Measurements from ENCODE around the gene YIPF2.

Gene YIPF2

DNA sequence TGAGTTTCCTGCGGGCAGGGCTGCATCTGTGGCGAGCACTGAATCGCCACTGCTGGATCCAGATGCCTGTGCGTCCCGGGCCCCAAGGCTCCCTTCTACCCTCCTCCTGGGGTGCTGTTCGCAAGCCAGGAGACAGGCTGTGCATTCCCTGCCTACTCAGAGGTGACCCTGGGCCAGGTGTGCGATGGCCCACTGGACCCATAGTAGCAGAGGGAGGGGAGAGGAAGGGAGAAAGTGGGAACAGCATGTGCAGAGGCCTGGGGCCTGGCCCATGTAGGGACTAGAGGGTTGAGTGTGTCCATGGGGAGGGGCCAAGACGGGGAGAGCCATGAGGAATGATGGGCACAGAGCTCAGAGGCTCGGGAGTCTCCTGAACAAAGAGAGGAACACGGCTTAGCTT lies 29.8 kb downstream of the YIPF2 start:
- H3K4me1 ChIP-seq (ENCODE audit: low read length) = no peaks in the 10 kb centered on the region
- TF ChIP-seq CTCF (IDR thresholded peaks at IDR 0.05; ENCODE audit: low read length) (no peak), EZH2phosphoT487 (IDR thresholded peaks at IDR 0.05; ENCODE audit: low read length) (no peak), EZH2 (optimal IDR thresholded peaks at IDR 0.05; ENCODE audit: low read depth, low read length) (no peak)
- no peak overlapping the region for H2AFZ ChIP-seq (ENCODE audit: low read length)
- H3F3A ChIP-seq (ENCODE audit: insufficient read depth, low read length) = no peaks in the 10 kb centered on the region
- no peak overlapping the region for H3K4me2 ChIP-seq (ENCODE audit: low read depth, low read length)
- peaks cover 64% of the 10 kb centered on the region for H3K79me2 ChIP-seq (ENCODE audit: low read length)
- no peak overlapping the region for H3K9ac ChIP-seq (ENCODE audit: low read length)
- no peaks in the 10 kb centered on the region for H3K36me3 ChIP-seq (replicated peaks; ENCODE audit: insufficient read depth, low read length)
- H3K27me3 ChIP-seq (replicated peaks; ENCODE audit: insufficient read depth, low read length) = no peaks in the 10 kb centered on the region
- no peak for DNase-seq
- H3K4me3 ChIP-seq (ENCODE audit: low read length) = no peak overlapping the region
- no peak overlapping the region for H3K27ac ChIP-seq (ENCODE audit: low read length)
- H3K9me2 ChIP-seq (replicated peaks; ENCODE audit: insufficient read depth, low read length) = no peaks in the 10 kb centered on the region
- H4K20me1 ChIP-seq (ENCODE audit: insufficient read depth, low read length) = no peaks in the 10 kb centered on the region
- H3K9me3 ChIP-seq (replicated peaks; ENCODE audit: insufficient read depth, low read length) = no peaks in the 10 kb centered on the region

DNA sequence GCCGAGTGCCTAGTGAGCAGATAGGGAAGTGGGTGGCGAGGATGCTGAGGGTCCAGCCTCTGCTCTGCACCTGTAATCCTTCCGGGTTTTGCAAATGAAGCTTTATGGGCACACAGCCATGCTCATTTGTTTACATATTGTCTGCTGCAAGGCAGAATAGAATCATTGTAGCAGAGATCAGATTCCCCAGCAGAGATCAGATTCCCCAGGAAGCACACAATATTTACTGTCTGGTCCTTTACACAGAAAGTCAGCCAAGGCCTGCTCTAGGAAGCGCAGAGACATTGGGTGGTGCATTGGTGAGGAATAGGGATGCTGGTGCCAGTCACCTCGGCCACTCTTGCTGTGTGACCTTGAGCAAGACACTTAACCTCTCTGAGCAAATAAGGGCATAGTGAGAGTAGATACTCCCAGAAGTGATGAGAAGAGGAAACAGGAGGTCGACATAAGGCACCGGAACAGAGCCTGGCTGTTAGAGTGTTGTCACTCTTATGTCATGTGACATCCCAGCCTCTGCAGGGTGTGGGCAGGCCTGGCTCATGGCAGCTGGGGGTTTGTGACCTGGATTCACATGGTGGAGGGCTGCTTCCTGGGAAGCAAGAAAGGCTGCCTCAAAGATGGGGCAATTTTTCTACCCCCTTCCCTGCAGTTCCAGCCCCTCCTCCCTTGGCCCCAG lies 31.4 kb downstream of the YIPF2 start:
- TF ChIP-seq EZH2phosphoT487 (IDR thresholded peaks at IDR 0.05; ENCODE audit: low read length) (no peak), CTCF (IDR thresholded peaks at IDR 0.05; ENCODE audit: low read length) (no peak), EZH2 (optimal IDR thresholded peaks at IDR 0.05; ENCODE audit: low read depth, low read length) (no peak)
- no peaks in the 10 kb centered on the region for H3K4me1 ChIP-seq (ENCODE audit: low read length)
- no peak overlapping the region for H3K4me3 ChIP-seq (ENCODE audit: low read length)
- H2AFZ ChIP-seq (ENCODE audit: low read length) = no peak overlapping the region
- no peak overlapping the region for H3K9ac ChIP-seq (ENCODE audit: low read length)
- H4K20me1 ChIP-seq (ENCODE audit: insufficient read depth, low read length) = no peaks in the 10 kb centered on the region
- no peaks in the 10 kb centered on the region for H3K9me3 ChIP-seq (replicated peaks; ENCODE audit: insufficient read depth, low read length)
- peaks cover 59% of the 10 kb centered on the region for H3K79me2 ChIP-seq (ENCODE audit: low read length)
- H3K36me3 ChIP-seq (replicated peaks; ENCODE audit: insufficient read depth, low read length) = no peaks in the 10 kb centered on the region
- no peak overlapping the region for H3K4me2 ChIP-seq (ENCODE audit: low read depth, low read length)
- no peaks in the 10 kb centered on the region for H3K27me3 ChIP-seq (replicated peaks; ENCODE audit: insufficient read depth, low read length)
- DNase-seq = no peak
- no peaks in the 10 kb centered on the region for H3F3A ChIP-seq (ENCODE audit: insufficient read depth, low read length)
- no peak overlapping the region for H3K27ac ChIP-seq (ENCODE audit: low read length)
- no peaks in the 10 kb centered on the region for H3K9me2 ChIP-seq (replicated peaks; ENCODE audit: insufficient read depth, low read length)

- no peak for DNase-seq
- H3K9ac ChIP-seq (ENCODE audit: low read length) = no peak overlapping the region
- no peaks in the 10 kb centered on the region for H3K9me2 ChIP-seq (replicated peaks; ENCODE audit: insufficient read depth, low read length)
- TF ChIP-seq CTCF (IDR thresholded peaks at IDR 0.05; ENCODE audit: low read length) = no peak
- no peak for TF ChIP-seq EZH2phosphoT487 (IDR thresholded peaks at IDR 0.05; ENCODE audit: low read length)
- TF ChIP-seq EZH2 (optimal IDR thresholded peaks at IDR 0.05; ENCODE audit: low read depth, low read length) = no peak
- no peaks in the 10 kb centered on the region for H3F3A ChIP-seq (ENCODE audit: insufficient read depth, low read length)
- peaks cover 61% of the 10 kb centered on the region for H3K79me2 ChIP-seq (ENCODE audit: low read length)
- no peaks in the 10 kb centered on the region for H3K4me1 ChIP-seq (ENCODE audit: low read length)
- H3K27me3 ChIP-seq (replicated peaks; ENCODE audit: insufficient read depth, low read length) = no peaks in the 10 kb centered on the region
- no peak overlapping the region for H3K4me3 ChIP-seq (ENCODE audit: low read length)
- no peaks in the 10 kb centered on the region for H3K36me3 ChIP-seq (replicated peaks; ENCODE audit: insufficient read depth, low read length)
- no peak overlapping the region for H2AFZ ChIP-seq (ENCODE audit: low read length)
- no peak overlapping the region for H3K27ac ChIP-seq (ENCODE audit: low read length)
- H4K20me1 ChIP-seq (ENCODE audit: insufficient read depth, low read length) = no peaks in the 10 kb centered on the region
- no peak overlapping the region for H3K4me2 ChIP-seq (ENCODE audit: low read depth, low read length)
- H3K9me3 ChIP-seq (replicated peaks; ENCODE audit: insufficient read depth, low read length) = no peaks in the 10 kb centered on the region
Measured at GRCh38 chr19:10895920-10896319, 32.5 kb downstream of the YIPF2 start.
